Measurements from ENCODE around the gene SMIM41.

The SMIM41 gene

DNA sequence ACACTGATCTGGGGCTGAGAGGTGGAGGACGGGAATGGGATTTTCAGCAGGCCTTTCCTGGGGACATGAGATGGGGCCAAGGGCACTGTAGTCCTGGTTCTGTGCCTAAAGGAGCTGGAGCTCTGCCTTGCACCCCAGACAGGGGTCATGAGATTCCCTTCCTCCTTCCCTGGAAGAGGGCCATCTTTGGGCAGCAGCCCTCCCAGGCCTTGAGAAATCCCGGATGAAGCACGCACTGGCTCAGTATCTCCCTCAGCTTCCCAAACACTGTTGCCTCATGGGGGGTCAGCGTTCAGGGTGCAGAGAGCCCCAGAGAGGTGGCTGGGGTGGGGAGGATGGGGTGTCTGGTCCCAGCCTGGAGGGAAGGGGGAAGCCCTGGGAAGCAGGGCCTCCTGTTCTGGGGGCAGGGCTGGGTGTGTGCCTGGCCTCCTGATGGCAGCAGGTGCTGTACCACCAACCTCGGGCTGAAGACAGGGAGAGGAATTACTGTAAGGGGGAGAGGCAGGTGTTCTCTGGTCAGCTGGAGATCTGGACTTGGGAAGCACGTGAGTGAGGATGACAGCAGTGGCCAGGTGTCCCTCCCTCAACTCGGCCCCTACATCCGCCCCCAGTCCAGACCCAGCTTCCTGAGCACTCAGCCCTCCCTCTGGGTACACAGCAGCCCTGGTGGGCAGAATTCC lies 36.7 kb upstream of the SMIM41 start:
- Histone ChIP-seq H3K9me3 (no peaks in the 10 kb centered on the region), H3K4me3 (ENCODE audit: low read depth, low read length) (no peak overlapping the region), H3K4me1 (peaks cover 7% of the 10 kb centered on the region; the same call in 1 of the 2 replicates), H3K27me3 (no peaks in the 10 kb centered on the region), H3K36me3 (peaks cover 9% of the 10 kb centered on the region)
- TF ChIP-seq CTCF (IDR thresholded peaks at IDR 0.05; ENCODE audit: low read depth, low read length): no peak
- DNase-seq: no peak

- no peaks in the 10 kb centered on the region for H3K9me3 ChIP-seq
- no peaks in the 10 kb centered on the region for H3K27me3 ChIP-seq
- peaks cover 7% of the 10 kb centered on the region; the same call in 1 of the 2 replicates for H3K4me1 ChIP-seq
- H3K36me3 ChIP-seq: peaks cover 9% of the 10 kb centered on the region
- no peak for DNase-seq
- H3K4me3 ChIP-seq (ENCODE audit: low read depth, low read length): no peak overlapping the region
- no peak for TF ChIP-seq CTCF (IDR thresholded peaks at IDR 0.05; ENCODE audit: low read depth, low read length)
These were observed 35.9 kb upstream of the SMIM41 start for GRCh38 chr12:52043386-52044212.

- H3K27me3 ChIP-seq: no peaks in the 10 kb centered on the region
- peaks cover 9% of the 10 kb centered on the region for H3K36me3 ChIP-seq
- H3K4me3 ChIP-seq (ENCODE audit: low read depth, low read length): no peak overlapping the region
- H3K9me3 ChIP-seq: no peaks in the 10 kb centered on the region
- TF ChIP-seq CTCF (IDR thresholded peaks at IDR 0.05; ENCODE audit: low read depth, low read length): no peak
- no peak for DNase-seq
- peaks cover 7% of the 10 kb centered on the region; the same call in 1 of the 2 replicates for H3K4me1 ChIP-seq
These were observed 35.1 kb upstream of the SMIM41 start for GRCh38 chr12:52044292-52044983.

- Histone ChIP-seq H3K4me3 (ENCODE audit: low read depth, low read length) (no peak overlapping the region), H3K9me3 (no peaks in the 10 kb centered on the region), H3K27me3 (no peaks in the 10 kb centered on the region), H3K36me3 (peaks cover 9% of the 10 kb centered on the region), H3K4me1 (peaks cover 7% of the 10 kb centered on the region; the same call in 1 of the 2 replicates)
- DNase-seq: no peak
- no peak for TF ChIP-seq CTCF (IDR thresholded peaks at IDR 0.05; ENCODE audit: low read depth, low read length)
These were observed 33.7 kb upstream of the SMIM41 start for GRCh38 chr12:52045794-52046199.

GRCh38 chr12:52046859-52047258 lies 32.6 kb upstream of the SMIM41 start:
- Histone ChIP-seq H3K9me3 (no peaks in the 10 kb centered on the region), H3K27me3 (no peaks in the 10 kb centered on the region), H3K4me3 (ENCODE audit: low read depth, low read length) (no peak overlapping the region), H3K4me1 (peaks cover 6% of the 10 kb centered on the region; the same call in 1 of the 2 replicates), H3K36me3 (peaks cover 9% of the 10 kb centered on the region)
- TF ChIP-seq CTCF (IDR thresholded peaks at IDR 0.05; ENCODE audit: low read depth, low read length): no peak
- no peak for DNase-seq
